Gastroesophageal sphincter (tissue), 4 donors: ENCODE measurements around the gene BHMT2. TPM values are rescaled to one million over a fixed set of nuclear protein-coding genes. Genes with fewer than 3 reads are reported as not detected.

Experiments used
- ATAC-seq: fragments of 150-250 bp; one replicate; pipeline ENCODE4 v1.9.1; 2016; ENCODE audit warnings: mild to moderate bottlenecking, moderate library complexity
- H3K27ac ChIP-seq, 4 donors: fragments of 200-600 bp; sonication (generic) in 3 of 4; 1 replicate in 3 of 4; 2 replicates in 1 of 4; pipeline ENCODE4 v1.5.1; 2016 to 2019
- H3K27me3 ChIP-seq: fragments of 200-600 bp; sonication (generic); one replicate; pipeline ENCODE4 v1.5.1; 2019
- H3K36me3 ChIP-seq, 2 donors: fragments of 200-600 bp; sonication (generic); one replicate each; pipeline ENCODE4 v1.5.1; 2019; ENCODE audit warnings: control low read depth in 1 of 2
- H3K4me1 ChIP-seq, 3 donors: fragments of 200-600 bp; sonication (generic); 1 replicate in 2 of 3; 2 replicates in 1 of 3; pipeline ENCODE4 v1.5.1; 2016 to 2019; ENCODE audit warnings: control low read depth in 2 of 3
- H3K4me3 ChIP-seq, 2 donors: fragments of 200-600 bp; sonication (generic); one replicate each; pipeline ENCODE4 v1.5.1; 2019; ENCODE audit warnings: mild to moderate bottlenecking in 1 of 2, moderate library complexity in 1 of 2
- H3K9me3 ChIP-seq, 3 donors: fragments of 200-600 bp; sonication (generic); one replicate each; pipeline ENCODE4 v1.5.1; 2017 to 2019; ENCODE audit warnings: control low read depth in 2 of 3
- CTCF ChIP-seq, 4 experiments: fragments of 200-600 bp in 2 of 4; fragments of 450-650 bp in 2 of 4; sonication (generic) in 1 of 4; IDR thresholded peaks; one replicate each; pipeline ENCODE4 v1.5.1; 2017 to 2019; ENCODE audit warnings: antibody characterized with exemption in 4 of 4, mild to moderate bottlenecking in 2 of 4, moderate library complexity in 2 of 4
- EP300 ChIP-seq: sonication (generic); formaldehyde crosslinking; IDR thresholded peaks from one replicate; pipeline ENCODE4 v1.6.1; 2017; ENCODE audit warnings: antibody characterized with exemption, mild to moderate bottlenecking
- POLR2A ChIP-seq, 2 donors: fragments of 450-650 bp; IDR thresholded peaks; one replicate each; pipeline ENCODE4 v1.6.1; 2017; ENCODE audit warnings: antibody characterized with exemption in 2 of 2, mild to moderate bottlenecking in 2 of 2, moderate library complexity in 1 of 2
- POLR2AphosphoS5 ChIP-seq: sonication (generic); formaldehyde crosslinking; IDR thresholded peaks from one replicate; pipeline ENCODE4 v1.6.1; 2017; ENCODE audit warnings: antibody characterized with exemption
- WGBS, 2 donors: methylation state at CpG; one replicate each; pipeline ENCODE4 v1.1.5; 2018; ENCODE audit warnings: low coverage in 1 of 2; 5-methylcytosine and 5-hydroxymethylcytosine counted together
- total RNA-seq, 4 donors: library from RNA; depleted of rRNA; stranded (reverse); fragments of >200 nt; gene quantifications; one replicate each; pipeline ENCODE4 v1.1.0, GENCODE V29; 2016

Gene BHMT2
- total RNA-seq, 4 donors from 2014 or later, result 41.9 to 105 (median 54.8) TPM

DNA sequence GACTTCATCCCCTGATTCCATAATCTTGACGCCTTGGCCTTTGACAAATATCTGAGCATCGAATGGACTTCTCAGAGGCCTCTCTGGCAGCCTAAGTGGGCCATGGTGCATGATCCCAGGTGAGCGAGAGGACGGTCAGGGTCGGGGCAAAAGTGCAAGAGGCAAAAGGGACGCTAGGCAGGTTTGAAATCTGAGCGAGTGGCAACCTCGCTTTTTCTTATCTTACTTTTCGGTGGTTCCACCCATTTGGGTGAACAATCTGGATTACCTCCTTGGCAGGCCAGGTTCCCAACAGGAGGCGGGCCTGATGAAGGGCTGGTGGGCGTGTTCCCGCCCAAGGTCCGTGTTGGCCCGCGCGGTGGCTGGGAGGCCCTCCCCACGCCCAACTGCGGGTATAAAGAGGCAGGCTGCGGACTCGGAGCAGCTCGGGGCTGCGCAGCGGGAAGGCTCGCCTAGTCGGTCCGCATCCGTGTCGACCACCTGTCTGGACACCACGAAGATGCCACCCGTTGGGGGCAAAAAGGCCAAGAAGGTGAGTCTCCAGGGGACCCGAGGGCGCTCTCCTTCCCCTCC is 41.9 kb downstream of the BHMT2 start, which contains the start of gene BHMT:
Gene BHMT (plus strand): TSS at position 423 of the 573 bp plus-strand sequence. CDS start 77 bp downstream, at position 500.
- Histone ChIP-seq H3K4me1 (peaks cover 0 to 33% (median 4%) of the 10 kb centered on the region in 3 donors), H3K4me3 (peak within 1 kb of the TSS in 1 of 2 donors; percentile 14), H3K27ac (no peak within 1 kb of the TSS), H3K36me3 (no peaks in the 10 kb centered on the region), H3K27me3 (peaks cover 22% of the 10 kb centered on the region), H3K9me3 (no peaks in the 10 kb centered on the region)
- WGBS, 2 donors, result 40 to 67% methylated on average over 3 to 13 of the region's 32 CpGs
- no peak for TF ChIP-seq EP300
- TF ChIP-seq CTCF (IDR thresholded peaks at IDR 0.05), result no peak
- no peak for TF ChIP-seq POLR2AphosphoS5
- TF ChIP-seq POLR2A (IDR thresholded peaks at IDR 0.05), result no peak
- ATAC-seq, result no peak

DNA sequence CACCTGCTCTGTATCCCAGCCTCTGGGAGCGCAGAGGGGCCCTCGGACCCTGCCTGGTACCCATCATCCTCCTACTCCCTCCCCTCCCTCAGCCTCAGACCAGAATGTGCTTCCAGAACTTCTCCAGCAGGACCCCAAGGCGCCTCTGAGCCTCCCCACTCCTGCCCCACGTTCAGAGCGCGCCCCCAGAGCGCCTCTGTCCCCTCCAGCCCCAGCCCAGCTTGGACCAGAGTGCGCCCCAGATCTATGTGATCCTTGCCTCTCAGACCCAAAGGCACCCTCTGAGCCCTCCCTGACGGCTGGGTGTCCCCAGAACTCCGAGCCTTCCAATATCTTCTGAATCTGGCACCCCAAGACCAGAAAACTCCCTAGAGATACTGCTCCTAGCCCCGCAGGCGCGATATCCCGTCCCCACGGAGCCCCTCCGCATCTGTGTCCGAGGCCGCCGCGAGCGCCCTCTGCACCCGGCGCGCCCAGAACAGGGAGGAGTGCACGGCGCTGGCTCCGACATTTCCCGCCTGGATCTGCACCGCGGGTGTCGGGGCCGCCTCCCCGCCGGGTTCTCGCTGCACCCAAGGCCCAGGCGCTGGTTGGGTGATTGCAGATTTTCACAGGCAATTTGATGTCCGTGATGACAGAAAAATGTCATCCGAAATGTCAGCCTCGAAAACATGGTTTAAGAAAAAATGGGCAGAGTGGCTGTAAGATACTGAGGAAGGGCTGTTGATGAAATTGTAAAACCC is 42.6 kb downstream of the BHMT2 start:
- no peak for ATAC-seq
- TF ChIP-seq EP300 (no peak), CTCF (IDR thresholded peaks at IDR 0.05) (no peak), POLR2A (IDR thresholded peaks at IDR 0.05) (no peak), POLR2AphosphoS5 (no peak)
- WGBS, 2 donors, result 27 to 34% methylated on average over 8 to 9 of the region's 39 CpGs
- H3K4me1 ChIP-seq, result peaks cover 0 to 29% (median 4%) of the 10 kb centered on the region in 3 donors
- no peak overlapping the region for H3K27ac ChIP-seq
- no peaks in the 10 kb centered on the region for H3K9me3 ChIP-seq
- H3K4me3 ChIP-seq, result peak overlapping the region in 1 of 2 donors; percentile 14
- no peaks in the 10 kb centered on the region for H3K36me3 ChIP-seq
- peaks cover 22% of the 10 kb centered on the region for H3K27me3 ChIP-seq

DNA sequence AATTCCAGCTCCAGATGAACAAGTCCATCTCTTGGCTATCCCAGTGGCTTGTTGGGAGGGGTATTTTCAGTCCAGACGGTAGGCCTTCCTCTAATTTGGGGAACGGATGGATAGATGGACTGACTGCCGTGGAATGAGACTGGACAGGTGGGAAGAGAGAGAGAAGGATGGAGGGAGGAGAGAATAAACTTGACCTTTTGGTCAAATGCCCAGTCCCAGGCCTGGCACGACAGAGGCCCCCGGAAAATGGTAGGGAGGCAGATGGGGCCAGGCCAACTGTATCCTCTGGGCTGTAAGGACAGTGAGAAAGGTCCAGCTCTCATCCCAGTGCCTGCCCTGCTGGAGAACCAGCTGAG is 43.1 kb downstream of the BHMT2 start:
- no peak for ATAC-seq
- 89 to 100% methylated on average over 1 to 5 of the region's 5 CpGs for WGBS, 2 donors
- H3K4me1 ChIP-seq, result peaks cover 0 to 24% (median 4%) of the 10 kb centered on the region in 3 donors
- no peaks in the 10 kb centered on the region for H3K9me3 ChIP-seq
- H3K36me3 ChIP-seq, result no peaks in the 10 kb centered on the region
- no peak overlapping the region for H3K27ac ChIP-seq
- H3K4me3 ChIP-seq, result no peak overlapping the region
- no peak for TF ChIP-seq POLR2AphosphoS5
- TF ChIP-seq EP300, result no peak
- no peak for TF ChIP-seq CTCF (IDR thresholded peaks at IDR 0.05)
- TF ChIP-seq POLR2A (IDR thresholded peaks at IDR 0.05), result no peak
- H3K27me3 ChIP-seq, result peaks cover 22% of the 10 kb centered on the region

GRCh38 chr5:79119486-79119885 is 49.9 kb downstream of the BHMT2 start:
- Histone ChIP-seq H3K9me3 (no peaks in the 10 kb centered on the region), H3K27me3 (no peaks in the 10 kb centered on the region), H3K36me3 (no peaks in the 10 kb centered on the region), H3K4me1 (peaks cover 0 to 25% (median 0%) of the 10 kb centered on the region in 3 donors), H3K4me3 (no peak overlapping the region), H3K27ac (peak overlapping the region in 3 of 4 donors; percentile 15 to 56 (median 55))
- TF ChIP-seq EP300 (no peak), CTCF (IDR thresholded peaks at IDR 0.05) (no peak), POLR2AphosphoS5 (no peak), POLR2A (IDR thresholded peaks at IDR 0.05) (no peak)
- ATAC-seq, result no peak
- WGBS, 2 donors, result 23 to 52% methylated on average over 3 to 4 of the region's 4 CpGs

DNA sequence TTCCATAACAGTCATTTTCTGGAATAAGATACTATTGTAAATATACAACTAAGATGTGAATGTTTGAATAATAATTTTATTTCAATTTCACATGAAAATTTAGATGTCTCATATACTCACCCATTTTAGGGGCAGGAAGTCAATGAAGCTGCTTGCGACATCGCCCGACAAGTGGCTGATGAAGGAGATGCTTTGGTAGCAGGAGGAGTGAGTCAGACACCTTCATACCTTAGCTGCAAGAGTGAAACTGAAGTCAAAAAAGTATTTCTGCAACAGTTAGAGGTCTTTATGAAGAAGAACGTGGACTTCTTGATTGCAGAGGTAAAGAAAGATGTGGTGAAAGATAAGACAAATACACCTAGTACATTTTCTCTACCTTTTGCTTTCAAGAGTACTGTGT is 50.7 kb downstream of the BHMT2 start:
- 91 to 96% methylated on average over 4 of the region's 4 CpGs for WGBS, 2 donors

More for the DNA sequence above, 50.7 kb downstream of the BHMT2 start:
- H3K36me3 ChIP-seq, result no peaks in the 10 kb centered on the region
- ATAC-seq, result no peak
- TF ChIP-seq EP300 (no peak), POLR2A (IDR thresholded peaks at IDR 0.05) (no peak), CTCF (IDR thresholded peaks at IDR 0.05) (no peak), POLR2AphosphoS5 (no peak)
- no peak overlapping the region for H3K4me3 ChIP-seq
- no peaks in the 10 kb centered on the region for H3K9me3 ChIP-seq
- H3K27ac ChIP-seq, result no peak overlapping the region
- no peaks in the 10 kb centered on the region for H3K27me3 ChIP-seq
- H3K4me1 ChIP-seq, result peaks cover 0 to 21% (median 0%) of the 10 kb centered on the region in 3 donors
